ENCODE data around the gene SWSAP1.
"Not testable (repeated sequence)": the region's sequence is repeated elsewhere in the genome, so short reads cannot be mapped to it uniquely, and the experiment has no call there.

- not testable (repeated sequence) for TF ChIP-seq EZH2 (IDR thresholded peaks at IDR 0.05; ENCODE audit: borderline replicate concordance, low read length)
- TF ChIP-seq, protein P1, sequence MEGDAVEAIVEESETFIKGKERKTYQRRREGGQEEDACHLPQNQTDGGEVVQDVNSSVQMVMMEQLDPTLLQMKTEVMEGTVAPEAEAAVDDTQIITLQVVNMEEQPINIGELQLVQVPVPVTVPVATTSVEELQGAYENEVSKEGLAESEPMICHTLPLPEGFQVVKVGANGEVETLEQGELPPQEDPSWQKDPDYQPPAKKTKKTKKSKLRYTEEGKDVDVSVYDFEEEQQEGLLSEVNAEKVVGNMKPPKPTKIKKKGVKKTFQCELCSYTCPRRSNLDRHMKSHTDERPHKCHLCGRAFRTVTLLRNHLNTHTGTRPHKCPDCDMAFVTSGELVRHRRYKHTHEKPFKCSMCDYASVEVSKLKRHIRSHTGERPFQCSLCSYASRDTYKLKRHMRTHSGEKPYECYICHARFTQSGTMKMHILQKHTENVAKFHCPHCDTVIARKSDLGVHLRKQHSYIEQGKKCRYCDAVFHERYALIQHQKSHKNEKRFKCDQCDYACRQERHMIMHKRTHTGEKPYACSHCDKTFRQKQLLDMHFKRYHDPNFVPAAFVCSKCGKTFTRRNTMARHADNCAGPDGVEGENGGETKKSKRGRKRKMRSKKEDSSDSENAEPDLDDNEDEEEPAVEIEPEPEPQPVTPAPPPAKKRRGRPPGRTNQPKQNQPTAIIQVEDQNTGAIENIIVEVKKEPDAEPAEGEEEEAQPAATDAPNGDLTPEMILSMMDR (IDR thresholded peaks at IDR 0.05; ENCODE audit: low read length) = not testable (repeated sequence)
Observed at GRCh38 chr19:11354102-11354501, 20.4 kb upstream of the SWSAP1 start.
